ENCODE data around the gene IQCE. TPM values are rescaled to one million over a fixed set of nuclear protein-coding genes. Genes with fewer than 3 reads are reported as not detected.

IQCE gene
- polyA plus RNA-seq, 1 donor from 2014 or later: 21.2 TPM

DNA sequence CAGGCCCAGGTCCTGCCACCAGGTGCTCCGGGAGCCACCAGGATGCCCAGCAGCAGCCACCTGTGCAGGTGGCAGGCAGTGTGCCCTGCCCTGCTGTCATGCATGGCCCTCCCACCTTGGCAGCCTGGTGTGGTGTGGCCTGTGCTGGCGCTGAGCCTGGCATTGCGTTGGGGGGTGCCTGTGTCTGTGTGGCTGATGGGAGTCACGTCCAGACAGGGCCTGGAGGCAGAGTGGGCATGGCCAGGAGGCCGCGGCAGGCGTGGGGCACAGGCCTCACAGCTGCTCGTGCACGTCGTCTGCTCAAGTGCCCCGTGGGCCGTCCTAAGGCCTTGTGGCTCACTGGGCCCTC, 81.7 kb downstream of the IQCE start:
- Histone ChIP-seq H3K79me2 (replicated peaks; ENCODE audit: insufficient read depth, low read length) (peaks cover 62% of the 10 kb centered on the region), H3K9me2 (ENCODE audit: insufficient read depth, low read length) (no peaks in the 10 kb centered on the region), H3K9ac (ENCODE audit: low read length) (no peak overlapping the region), H3K4me2 (ENCODE audit: low read length) (no peak overlapping the region), H3K36me3 (ENCODE audit: insufficient read depth, low read length) (no peaks in the 10 kb centered on the region), H3F3A (ENCODE audit: insufficient read depth, low read length, poor library complexity, severe bottlenecking) (no peaks in the 10 kb centered on the region), H4K20me1 (ENCODE audit: insufficient read depth) (peaks cover 64% of the 10 kb centered on the region), H3K4me3 (ENCODE audit: low read length) (no peak overlapping the region), H3K27me3 (ENCODE audit: insufficient read depth, low read depth, low read length) (no peaks in the 10 kb centered on the region), H2AFZ (ENCODE audit: low read depth, low read length) (no peak overlapping the region), H3K9me3 (ENCODE audit: low read length) (no peaks in the 10 kb centered on the region), H3K27ac (ENCODE audit: low read length) (no peak overlapping the region)
- TF ChIP-seq, protein P1, sequence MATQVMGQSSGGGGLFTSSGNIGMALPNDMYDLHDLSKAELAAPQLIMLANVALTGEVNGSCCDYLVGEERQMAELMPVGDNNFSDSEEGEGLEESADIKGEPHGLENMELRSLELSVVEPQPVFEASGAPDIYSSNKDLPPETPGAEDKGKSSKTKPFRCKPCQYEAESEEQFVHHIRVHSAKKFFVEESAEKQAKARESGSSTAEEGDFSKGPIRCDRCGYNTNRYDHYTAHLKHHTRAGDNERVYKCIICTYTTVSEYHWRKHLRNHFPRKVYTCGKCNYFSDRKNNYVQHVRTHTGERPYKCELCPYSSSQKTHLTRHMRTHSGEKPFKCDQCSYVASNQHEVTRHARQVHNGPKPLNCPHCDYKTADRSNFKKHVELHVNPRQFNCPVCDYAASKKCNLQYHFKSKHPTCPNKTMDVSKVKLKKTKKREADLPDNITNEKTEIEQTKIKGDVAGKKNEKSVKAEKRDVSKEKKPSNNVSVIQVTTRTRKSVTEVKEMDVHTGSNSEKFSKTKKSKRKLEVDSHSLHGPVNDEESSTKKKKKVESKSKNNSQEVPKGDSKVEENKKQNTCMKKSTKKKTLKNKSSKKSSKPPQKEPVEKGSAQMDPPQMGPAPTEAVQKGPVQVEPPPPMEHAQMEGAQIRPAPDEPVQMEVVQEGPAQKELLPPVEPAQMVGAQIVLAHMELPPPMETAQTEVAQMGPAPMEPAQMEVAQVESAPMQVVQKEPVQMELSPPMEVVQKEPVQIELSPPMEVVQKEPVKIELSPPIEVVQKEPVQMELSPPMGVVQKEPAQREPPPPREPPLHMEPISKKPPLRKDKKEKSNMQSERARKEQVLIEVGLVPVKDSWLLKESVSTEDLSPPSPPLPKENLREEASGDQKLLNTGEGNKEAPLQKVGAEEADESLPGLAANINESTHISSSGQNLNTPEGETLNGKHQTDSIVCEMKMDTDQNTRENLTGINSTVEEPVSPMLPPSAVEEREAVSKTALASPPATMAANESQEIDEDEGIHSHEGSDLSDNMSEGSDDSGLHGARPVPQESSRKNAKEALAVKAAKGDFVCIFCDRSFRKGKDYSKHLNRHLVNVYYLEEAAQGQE (IDR thresholded peaks at IDR 0.05; ENCODE audit: borderline replicate concordance): no peak
- TF ChIP-seq EZH2 (IDR thresholded peaks at IDR 0.05; ENCODE audit: borderline replicate concordance, insufficient read depth, low read length, poor library complexity, severe bottlenecking) (no peak), MXI1 (conservative IDR thresholded peaks at IDR 0.05; ENCODE audit: poor library complexity, severe bottlenecking) (no peak), POLR2AphosphoS5 (IDR thresholded peaks at IDR 0.05) (no peak), EP300 (conservative IDR thresholded peaks at IDR 0.05; ENCODE audit: poor library complexity, severe bottlenecking) (no peak), RAD21 (conservative IDR thresholded peaks at IDR 0.05) (no peak), TAF1 (IDR thresholded peaks at IDR 0.05; ENCODE audit: low read depth) (no peak), SMC3 (conservative IDR thresholded peaks at IDR 0.05; ENCODE audit: poor library complexity) (no peak)

DNA sequence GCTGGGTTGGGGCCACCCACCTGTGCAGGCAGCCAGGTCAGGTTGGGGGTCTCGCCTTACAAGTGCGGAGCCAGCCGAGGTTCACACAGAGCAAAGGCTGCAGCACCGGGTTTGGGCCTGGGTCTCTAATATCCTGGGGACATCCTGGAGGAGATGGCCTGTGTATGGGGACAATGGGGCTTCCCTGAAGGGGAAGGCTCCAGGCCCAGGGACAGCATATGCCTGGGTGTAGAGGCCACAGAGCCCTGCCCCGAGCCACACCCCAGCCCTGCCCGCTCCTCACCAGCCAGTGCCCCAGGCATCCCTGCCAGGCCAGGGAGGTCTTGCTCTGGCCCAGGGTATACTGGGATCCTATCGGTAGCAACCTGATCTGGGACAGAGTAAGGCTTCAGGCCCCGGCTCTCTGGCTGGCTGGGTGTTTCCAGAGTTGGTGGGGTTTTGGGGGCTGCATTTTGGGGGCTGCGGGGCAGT, 82.1 kb downstream of the IQCE start:
- no peak for TF ChIP-seq MXI1 (conservative IDR thresholded peaks at IDR 0.05; ENCODE audit: poor library complexity, severe bottlenecking)
- TF ChIP-seq, protein P2, sequence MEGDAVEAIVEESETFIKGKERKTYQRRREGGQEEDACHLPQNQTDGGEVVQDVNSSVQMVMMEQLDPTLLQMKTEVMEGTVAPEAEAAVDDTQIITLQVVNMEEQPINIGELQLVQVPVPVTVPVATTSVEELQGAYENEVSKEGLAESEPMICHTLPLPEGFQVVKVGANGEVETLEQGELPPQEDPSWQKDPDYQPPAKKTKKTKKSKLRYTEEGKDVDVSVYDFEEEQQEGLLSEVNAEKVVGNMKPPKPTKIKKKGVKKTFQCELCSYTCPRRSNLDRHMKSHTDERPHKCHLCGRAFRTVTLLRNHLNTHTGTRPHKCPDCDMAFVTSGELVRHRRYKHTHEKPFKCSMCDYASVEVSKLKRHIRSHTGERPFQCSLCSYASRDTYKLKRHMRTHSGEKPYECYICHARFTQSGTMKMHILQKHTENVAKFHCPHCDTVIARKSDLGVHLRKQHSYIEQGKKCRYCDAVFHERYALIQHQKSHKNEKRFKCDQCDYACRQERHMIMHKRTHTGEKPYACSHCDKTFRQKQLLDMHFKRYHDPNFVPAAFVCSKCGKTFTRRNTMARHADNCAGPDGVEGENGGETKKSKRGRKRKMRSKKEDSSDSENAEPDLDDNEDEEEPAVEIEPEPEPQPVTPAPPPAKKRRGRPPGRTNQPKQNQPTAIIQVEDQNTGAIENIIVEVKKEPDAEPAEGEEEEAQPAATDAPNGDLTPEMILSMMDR (IDR thresholded peaks at IDR 0.05; ENCODE audit: poor library complexity, severe bottlenecking): no peak
- TF ChIP-seq, protein P1 (IDR thresholded peaks at IDR 0.05; ENCODE audit: borderline replicate concordance): no peak
- no peak for TF ChIP-seq EP300 (conservative IDR thresholded peaks at IDR 0.05; ENCODE audit: poor library complexity, severe bottlenecking)
- no peak for TF ChIP-seq RAD21 (conservative IDR thresholded peaks at IDR 0.05)
- TF ChIP-seq POLR2AphosphoS5 (IDR thresholded peaks at IDR 0.05): no peak
- no peak for TF ChIP-seq EZH2 (IDR thresholded peaks at IDR 0.05; ENCODE audit: borderline replicate concordance, insufficient read depth, low read length, poor library complexity, severe bottlenecking)
- TF ChIP-seq SMC3 (conservative IDR thresholded peaks at IDR 0.05; ENCODE audit: poor library complexity): no peak
- TF ChIP-seq TAF1 (IDR thresholded peaks at IDR 0.05; ENCODE audit: low read depth): no peak
- H3K9ac ChIP-seq (ENCODE audit: low read length): no peak overlapping the region
- H3K36me3 ChIP-seq (ENCODE audit: insufficient read depth, low read length): no peaks in the 10 kb centered on the region
- H4K20me1 ChIP-seq (ENCODE audit: insufficient read depth): peaks cover 59% of the 10 kb centered on the region
- H3K79me2 ChIP-seq (replicated peaks; ENCODE audit: insufficient read depth, low read length): peaks cover 61% of the 10 kb centered on the region
- H3F3A ChIP-seq (ENCODE audit: insufficient read depth, low read length, poor library complexity, severe bottlenecking): no peaks in the 10 kb centered on the region
- H3K4me3 ChIP-seq (ENCODE audit: low read length): no peak overlapping the region
- H3K9me2 ChIP-seq (ENCODE audit: insufficient read depth, low read length): no peaks in the 10 kb centered on the region
- no peaks in the 10 kb centered on the region for H3K9me3 ChIP-seq (ENCODE audit: low read length)
- H3K4me2 ChIP-seq (ENCODE audit: low read length): no peak overlapping the region
- H3K27ac ChIP-seq (ENCODE audit: low read length): no peak overlapping the region
- no peak overlapping the region for H2AFZ ChIP-seq (ENCODE audit: low read depth, low read length)
- H3K27me3 ChIP-seq (ENCODE audit: insufficient read depth, low read depth, low read length): no peaks in the 10 kb centered on the region

All from neural cell (in vitro differentiated cells).